Vagina (tissue), 2 donors: ENCODE data around the gene JDP2.

Experiments used
- POLR2A ChIP-seq, 2 donors: fragments of 450-650 bp; IDR thresholded peaks; one replicate each; pipeline ENCODE4 v1.6.1; 2017; ENCODE audit warnings: antibody characterized with exemption in 2 of 2, mild to moderate bottlenecking in 2 of 2, moderate library complexity in 2 of 2
- POLR2AphosphoS5 ChIP-seq, 2 donors: sonication (generic); formaldehyde crosslinking; IDR thresholded peaks; one replicate each; pipeline ENCODE4 v1.9.0; 2017; ENCODE audit warnings: antibody characterized with exemption in 2 of 2, mild to moderate bottlenecking in 2 of 2, low read depth in 1 of 2; ENCODE audit not compliant: insufficient read depth in 1 of 2
- TF ChIP-seq, protein P1 (sequence below), 3 experiments: fragments of 450-650 bp in 2 of 3; fragments of 200-600 bp in 1 of 3; sonication (generic) in 1 of 3; IDR thresholded peaks; one replicate each; pipeline ENCODE4 v1.5.1; 2017 to 2019; ENCODE audit warnings: antibody characterized with exemption in 3 of 3, mild to moderate bottlenecking in 2 of 3, moderate library complexity in 2 of 3

- TF ChIP-seq, protein P1, sequence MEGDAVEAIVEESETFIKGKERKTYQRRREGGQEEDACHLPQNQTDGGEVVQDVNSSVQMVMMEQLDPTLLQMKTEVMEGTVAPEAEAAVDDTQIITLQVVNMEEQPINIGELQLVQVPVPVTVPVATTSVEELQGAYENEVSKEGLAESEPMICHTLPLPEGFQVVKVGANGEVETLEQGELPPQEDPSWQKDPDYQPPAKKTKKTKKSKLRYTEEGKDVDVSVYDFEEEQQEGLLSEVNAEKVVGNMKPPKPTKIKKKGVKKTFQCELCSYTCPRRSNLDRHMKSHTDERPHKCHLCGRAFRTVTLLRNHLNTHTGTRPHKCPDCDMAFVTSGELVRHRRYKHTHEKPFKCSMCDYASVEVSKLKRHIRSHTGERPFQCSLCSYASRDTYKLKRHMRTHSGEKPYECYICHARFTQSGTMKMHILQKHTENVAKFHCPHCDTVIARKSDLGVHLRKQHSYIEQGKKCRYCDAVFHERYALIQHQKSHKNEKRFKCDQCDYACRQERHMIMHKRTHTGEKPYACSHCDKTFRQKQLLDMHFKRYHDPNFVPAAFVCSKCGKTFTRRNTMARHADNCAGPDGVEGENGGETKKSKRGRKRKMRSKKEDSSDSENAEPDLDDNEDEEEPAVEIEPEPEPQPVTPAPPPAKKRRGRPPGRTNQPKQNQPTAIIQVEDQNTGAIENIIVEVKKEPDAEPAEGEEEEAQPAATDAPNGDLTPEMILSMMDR (IDR thresholded peaks at IDR 0.05), result peak in 1 of 3 experiments; percentile 17
- TF ChIP-seq POLR2AphosphoS5 (IDR thresholded peaks at IDR 0.05; ENCODE audit: insufficient read depth in 1 of 2, low read depth in 1 of 2) (no peak), POLR2A (IDR thresholded peaks at IDR 0.05) (no peak)
Measured at GRCh38 chr14:75518625-75519024, 90.8 kb downstream of the JDP2 start.
